Stimulated activated CD8-positive, alpha-beta memory T cell treated with anti-CD3 and anti-CD28 coated beads, Interleukin-7, amount 100 ng/mL, for 1 hour (primary cell): Measurements from ENCODE around the gene BTNL2.
"Not testable (repeated sequence)": the region's sequence is repeated elsewhere in the genome, so short reads cannot be mapped to it uniquely, and the experiment has no call there.

Source experiments
- DNase-seq, 2 donors: peaks; one replicate each; pipeline ENCODE4 v3.0.0-alpha.2; 2020; ENCODE audit warnings: low read depth in 2 of 2

The BTNL2 gene, protein sequence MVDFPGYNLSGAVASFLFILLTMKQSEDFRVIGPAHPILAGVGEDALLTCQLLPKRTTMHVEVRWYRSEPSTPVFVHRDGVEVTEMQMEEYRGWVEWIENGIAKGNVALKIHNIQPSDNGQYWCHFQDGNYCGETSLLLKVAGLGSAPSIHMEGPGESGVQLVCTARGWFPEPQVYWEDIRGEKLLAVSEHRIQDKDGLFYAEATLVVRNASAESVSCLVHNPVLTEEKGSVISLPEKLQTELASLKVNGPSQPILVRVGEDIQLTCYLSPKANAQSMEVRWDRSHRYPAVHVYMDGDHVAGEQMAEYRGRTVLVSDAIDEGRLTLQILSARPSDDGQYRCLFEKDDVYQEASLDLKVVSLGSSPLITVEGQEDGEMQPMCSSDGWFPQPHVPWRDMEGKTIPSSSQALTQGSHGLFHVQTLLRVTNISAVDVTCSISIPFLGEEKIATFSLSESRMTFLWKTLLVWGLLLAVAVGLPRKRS

DNA sequence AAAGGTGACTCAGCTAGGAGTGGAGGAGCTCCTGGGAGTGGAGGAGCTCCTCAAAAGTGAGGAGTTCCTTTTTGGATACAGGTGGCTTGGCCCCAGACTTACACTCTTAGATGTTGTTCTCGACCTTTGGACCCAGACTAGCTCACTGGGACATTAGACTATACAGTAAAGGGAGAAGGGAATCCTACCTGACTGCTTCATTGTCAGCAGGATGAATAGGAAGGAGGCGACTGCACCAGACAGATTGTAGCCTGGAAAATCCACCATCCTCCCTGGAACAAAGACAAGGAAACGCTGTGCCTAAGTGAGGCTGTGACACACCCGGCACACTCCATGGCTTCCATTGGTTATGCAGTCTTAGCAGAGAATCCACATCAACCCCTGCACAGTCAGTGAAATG, at the start of gene BTNL2:
Gene BTNL2, minus strand, starts transcription at position 325 of the 400 bp plus-strand sequence. Its CDS starts 58 bp downstream, at position 267.
- DNase-seq = no peak

DNA sequence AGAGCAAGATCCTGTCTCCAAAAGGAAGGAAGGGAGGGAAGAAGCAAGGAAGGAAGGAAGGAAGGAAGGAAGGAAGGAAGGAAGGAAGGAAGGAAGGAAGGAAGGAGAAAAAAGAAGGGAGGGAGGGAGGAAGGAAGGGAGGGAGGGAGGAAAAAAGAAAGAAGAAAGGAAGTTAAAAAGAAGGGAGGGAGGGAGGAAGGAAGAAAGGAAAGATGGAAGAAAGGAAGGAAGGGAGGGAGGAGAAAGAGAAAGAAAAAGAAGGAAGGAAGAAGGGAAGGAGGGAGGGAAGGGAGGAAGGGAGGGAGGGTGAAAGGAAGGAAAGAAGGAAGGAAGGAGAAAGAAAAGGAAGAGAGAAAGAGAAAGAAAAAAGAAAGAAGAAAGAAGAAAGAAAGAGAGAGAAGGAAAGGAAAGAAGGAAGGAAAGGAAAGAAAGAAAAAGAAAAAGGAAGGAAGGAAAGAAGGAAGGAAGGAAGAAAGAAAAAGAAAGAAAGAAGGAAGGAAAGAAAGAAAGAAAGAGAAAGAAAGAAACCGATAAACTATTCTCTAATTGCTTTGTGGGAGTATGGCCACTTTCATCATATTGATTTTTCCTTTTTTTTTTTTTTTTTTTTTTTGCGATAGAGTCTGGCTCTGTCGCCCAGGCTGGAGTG, 42.2 kb upstream of the BTNL2 start:
- no peak for DNase-seq

- DNase-seq = no peak
Observed at GRCh38 chr6:32447932-32448331, 41.0 kb upstream of the BTNL2 start.

GRCh38 chr6:32445321-32445854, 38.4 kb upstream of the BTNL2 start:
- DNase-seq = no peak

GRCh38 chr6:32444433-32444832, 37.5 kb upstream of the BTNL2 start:
- DNase-seq = no peak

DNA sequence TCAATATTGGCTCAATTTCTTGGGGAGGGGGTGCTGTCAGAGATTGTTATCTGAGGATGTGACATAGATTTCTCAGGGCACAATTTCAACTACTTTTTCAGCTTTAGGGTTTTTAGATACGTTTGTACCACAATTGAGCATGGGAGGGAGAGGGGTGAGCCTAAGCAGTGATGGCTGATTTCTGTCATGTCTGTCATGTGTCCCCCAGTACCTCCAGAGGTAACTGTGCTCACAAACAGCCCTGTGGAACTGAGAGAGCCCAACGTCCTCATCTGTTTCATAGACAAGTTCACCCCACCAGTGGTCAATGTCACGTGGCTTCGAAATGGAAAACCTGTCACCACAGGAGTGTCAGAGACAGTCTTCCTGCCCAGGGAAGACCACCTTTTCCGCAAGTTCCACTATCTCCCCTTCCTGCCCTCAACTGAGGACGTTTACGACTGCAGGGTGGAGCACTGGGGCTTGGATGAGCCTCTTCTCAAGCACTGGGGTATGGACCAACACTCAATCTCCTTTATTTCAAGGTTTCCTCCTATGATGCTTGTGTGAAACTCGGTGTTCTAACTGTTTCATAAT, 36.1 kb upstream of the BTNL2 start:
- no peak for DNase-seq

DNA sequence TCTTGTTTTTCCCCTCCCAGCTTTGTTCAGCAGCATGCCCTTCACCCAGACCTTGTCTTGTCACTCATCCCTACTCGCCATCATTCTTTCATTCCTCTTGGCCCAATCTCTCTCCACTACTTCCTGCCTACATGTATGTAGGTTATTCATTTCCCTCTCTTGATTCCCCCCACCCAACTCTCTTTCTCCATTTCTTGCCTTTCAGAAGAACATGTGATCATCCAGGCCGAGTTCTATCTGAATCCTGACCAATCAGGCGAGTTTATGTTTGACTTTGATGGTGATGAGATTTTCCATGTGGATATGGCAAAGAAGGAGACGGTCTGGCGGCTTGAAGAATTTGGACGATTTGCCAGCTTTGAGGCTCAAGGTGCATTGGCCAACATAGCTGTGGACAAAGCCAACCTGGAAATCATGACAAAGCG, 35.3 kb upstream of the BTNL2 start:
- DNase-seq = no peak

DNA sequence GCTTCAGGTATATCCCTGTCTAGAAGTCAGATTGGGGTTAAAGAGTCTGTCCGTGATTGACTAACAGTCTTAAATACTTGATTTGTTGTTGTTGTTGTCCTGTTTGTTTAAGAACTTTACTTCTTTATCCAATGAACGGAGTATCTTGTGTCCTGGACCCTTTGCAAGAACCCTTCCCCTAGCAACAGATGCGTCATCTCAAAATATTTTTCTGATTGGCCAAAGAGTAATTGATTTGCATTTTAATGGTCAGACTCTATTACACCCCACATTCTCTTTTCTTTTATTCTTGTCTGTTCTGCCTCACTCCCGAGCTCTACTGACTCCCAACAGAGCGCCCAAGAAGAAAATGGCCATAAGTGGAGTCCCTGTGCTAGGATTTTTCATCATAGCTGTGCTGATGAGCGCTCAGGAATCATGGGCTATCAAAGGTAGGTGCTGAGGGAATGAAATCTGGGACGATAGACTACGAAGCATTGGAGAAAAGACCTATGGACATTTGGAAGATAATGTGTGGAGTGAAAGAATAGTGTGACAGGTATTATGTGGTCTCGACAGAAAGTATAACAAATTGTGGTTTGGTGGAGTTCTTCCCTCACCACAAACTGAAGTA, 32.7 kb upstream of the BTNL2 start, which contains the start of gene HLA-DRA:
Gene HLA-DRA, plus strand, starts transcription at position 286 of the 613 bp plus-strand sequence. Its CDS starts 64 bp downstream, at position 350.
- DNase-seq = no peak

- DNase-seq = no peak
Observed at GRCh38 chr6:32439139-32439538, 32.2 kb upstream of the BTNL2 start.

- DNase-seq = no peak
Observed at GRCh38 chr6:32436995-32437836, 30.2 kb upstream of the BTNL2 start.

- no peak for DNase-seq
Observed at GRCh38 chr6:32436186-32436585, 29.2 kb upstream of the BTNL2 start.

DNA sequence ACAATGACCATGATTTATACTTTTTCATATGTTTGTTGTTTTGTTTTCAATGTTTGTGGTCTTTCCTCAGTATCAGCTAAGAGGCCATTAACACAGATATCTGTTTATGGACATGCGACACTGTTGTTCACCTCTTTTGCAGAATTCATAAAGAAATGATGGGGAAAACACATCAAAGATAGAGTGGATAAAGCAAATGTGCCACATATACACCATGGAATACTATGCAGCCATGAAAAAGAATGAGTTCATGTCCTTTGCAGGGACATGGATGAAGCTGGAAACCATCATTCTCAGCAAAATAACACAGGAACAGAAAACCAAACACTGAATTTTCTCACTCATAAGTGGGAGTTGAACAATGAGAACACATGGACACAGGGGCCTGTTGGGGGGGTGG, 27.0 kb upstream of the BTNL2 start:
- not testable (repeated sequence) for DNase-seq

- no peak for DNase-seq
Observed at GRCh38 chr6:32432050-32432450, 25.1 kb upstream of the BTNL2 start.

DNA sequence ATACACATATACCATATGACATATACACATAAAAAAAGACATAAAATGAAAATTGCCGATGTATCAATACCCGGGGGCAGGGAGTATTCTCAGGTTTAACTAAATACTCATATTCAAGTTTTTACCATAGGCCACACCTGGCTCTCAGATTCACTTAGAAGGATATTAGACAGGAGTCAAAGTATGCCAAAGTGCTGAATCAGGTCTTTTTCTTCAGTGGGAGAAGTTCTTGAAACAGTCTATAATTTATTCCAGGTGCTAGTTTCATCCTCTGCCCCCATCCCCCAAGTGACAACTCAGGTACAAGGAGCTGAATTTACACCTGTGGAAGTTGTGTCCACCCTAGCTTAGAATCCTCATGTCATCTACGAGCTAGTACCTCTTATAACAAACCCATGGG, 24.2 kb upstream of the BTNL2 start:
- DNase-seq = no peak

DNA sequence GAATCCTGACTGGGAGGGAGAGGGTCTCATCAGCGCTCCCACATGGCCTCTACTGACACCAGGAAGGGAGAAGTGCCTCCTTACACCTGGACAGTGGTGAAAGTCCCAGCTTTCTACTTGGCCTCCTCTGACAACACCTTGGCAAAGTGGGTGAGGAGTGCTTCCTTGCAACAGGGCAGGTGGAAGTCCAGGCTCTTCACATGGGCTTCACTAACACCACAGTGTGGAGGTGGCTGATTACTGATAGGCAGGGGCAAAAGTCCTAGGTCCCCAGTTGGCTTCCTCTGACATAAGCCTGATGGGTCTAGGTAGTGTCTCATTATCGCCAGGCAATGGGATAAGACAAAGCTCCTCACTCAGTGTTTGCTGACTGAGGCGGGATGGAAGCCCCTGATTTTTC, 23.2 kb upstream of the BTNL2 start:
- DNase-seq = no peak

DNA sequence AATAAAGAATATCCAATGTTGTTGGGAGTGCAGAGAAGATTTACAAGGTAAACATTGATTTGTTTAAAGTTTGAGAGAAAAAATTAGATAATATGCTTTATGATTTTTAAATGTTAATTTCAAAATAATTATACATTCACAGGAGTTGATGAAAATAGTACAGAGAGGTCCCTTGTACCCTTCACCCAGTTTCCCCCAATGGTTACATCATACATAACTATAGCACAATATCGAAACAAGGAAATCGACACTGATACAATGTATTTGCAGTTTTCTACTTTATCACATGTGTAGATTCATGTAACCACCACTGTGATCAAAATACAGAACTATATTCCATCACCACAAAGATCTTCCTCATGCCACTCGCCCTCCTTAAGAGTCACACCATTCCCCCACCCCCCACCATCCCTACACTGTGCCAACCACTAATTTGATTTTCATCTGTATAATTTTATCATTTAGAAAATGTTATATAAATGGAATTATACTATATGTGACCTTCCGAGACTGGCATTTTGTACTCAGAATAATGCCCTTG, 21.0 kb upstream of the BTNL2 start:
- DNase-seq = no peak

GRCh38 chr6:32427218-32427617, 20.2 kb upstream of the BTNL2 start:
- DNase-seq = no peak

- no peak for DNase-seq
Observed at GRCh38 chr6:32426338-32426737, 19.4 kb upstream of the BTNL2 start.

DNA sequence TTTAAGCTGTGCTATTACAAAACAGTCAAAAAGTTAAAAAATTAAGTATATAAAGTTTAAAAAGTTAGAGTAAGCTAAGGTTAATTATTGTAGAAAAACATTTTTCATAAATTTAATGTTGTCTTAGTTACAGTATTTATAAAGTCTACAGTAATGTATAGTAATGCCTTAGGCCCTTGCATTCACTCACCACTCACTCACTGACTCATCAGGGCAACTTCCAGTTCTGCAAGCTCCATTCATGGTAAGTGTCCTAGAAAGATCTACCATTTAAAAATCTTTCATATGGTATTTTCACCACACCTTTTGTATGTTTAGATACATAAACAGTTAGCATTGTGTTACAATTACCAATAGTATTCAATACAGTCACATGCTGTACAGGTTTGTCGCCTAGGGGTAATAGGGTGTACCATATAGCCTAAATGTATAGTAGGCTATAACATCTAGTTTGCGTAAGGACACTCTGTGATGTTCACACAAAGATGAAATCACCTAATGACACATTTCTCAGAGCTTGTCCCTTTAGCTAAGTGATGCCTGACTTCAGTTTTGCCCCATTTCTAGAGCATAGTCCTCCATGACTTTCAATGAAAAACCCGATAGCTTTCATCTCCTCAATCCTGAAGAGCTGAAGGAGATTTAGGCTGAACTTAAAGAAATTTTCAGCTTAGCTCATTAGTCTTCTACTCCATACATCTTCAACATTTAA, 17.8 kb upstream of the BTNL2 start:
- no peak for DNase-seq

DNA sequence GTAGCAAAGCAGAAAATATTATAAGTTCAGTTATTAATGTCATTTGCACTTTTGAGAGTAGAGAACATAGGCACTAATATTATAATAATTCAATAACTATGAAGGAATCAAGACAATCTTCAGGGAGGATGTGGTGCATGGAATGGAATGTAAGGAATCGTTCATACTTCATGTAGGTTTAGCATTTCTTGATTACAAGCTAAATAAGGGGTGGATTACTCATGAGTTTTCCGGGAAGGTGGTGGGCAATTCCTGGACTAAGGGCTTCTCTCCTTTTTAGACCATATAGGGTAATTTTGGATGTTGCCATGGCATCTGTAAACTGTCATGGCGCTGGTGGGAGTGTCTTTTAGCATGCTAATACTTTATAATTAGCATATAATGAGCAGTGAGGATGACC, 9.1 kb upstream of the BTNL2 start:
- no peak for DNase-seq
